Endothelial cell of umbilical vein (primary cell): Measurements from ENCODE around the gene OR1Q1.

Source experiments
- MYC ChIP-seq: IDR thresholded peaks from one replicate; pipeline ENCODE4 v1.6.1; 2011; ENCODE audit warnings: mild to moderate bottlenecking, low read depth, low read length
- POLR2A ChIP-seq: IDR thresholded peaks from 2 replicates; pipeline ENCODE4 v1.6.1; 2012; ENCODE audit warnings: low read depth, mild to moderate bottlenecking, control low read depth, low read length
- TF ChIP-seq, protein P1 (sequence below), 2 donors: IDR thresholded peaks; 1 replicate in 1 of 2; 2 replicates in 1 of 2; pipeline ENCODE4 v1.5.1; 2011; ENCODE audit warnings: low read length in 2 of 2, mild to moderate bottlenecking in 2 of 2, moderate library complexity in 2 of 2, control low read depth in 1 of 2, inconsistent platforms in 1 of 2, low read depth in 1 of 2; ENCODE audit not compliant: insufficient read depth in 1 of 2; ENCODE audit errors: extremely low read depth in 1 of 2

GRCh38 chr9:122606587-122606986 lies 8.0 kb upstream of the OR1Q1 start:
- TF ChIP-seq, protein P1, sequence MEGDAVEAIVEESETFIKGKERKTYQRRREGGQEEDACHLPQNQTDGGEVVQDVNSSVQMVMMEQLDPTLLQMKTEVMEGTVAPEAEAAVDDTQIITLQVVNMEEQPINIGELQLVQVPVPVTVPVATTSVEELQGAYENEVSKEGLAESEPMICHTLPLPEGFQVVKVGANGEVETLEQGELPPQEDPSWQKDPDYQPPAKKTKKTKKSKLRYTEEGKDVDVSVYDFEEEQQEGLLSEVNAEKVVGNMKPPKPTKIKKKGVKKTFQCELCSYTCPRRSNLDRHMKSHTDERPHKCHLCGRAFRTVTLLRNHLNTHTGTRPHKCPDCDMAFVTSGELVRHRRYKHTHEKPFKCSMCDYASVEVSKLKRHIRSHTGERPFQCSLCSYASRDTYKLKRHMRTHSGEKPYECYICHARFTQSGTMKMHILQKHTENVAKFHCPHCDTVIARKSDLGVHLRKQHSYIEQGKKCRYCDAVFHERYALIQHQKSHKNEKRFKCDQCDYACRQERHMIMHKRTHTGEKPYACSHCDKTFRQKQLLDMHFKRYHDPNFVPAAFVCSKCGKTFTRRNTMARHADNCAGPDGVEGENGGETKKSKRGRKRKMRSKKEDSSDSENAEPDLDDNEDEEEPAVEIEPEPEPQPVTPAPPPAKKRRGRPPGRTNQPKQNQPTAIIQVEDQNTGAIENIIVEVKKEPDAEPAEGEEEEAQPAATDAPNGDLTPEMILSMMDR (IDR thresholded peaks at IDR 0.05; ENCODE audit: extremely low read depth in 1 of 2, insufficient read depth in 1 of 2, low read depth in 1 of 2, low read length in 2 of 2) = no peak
- TF ChIP-seq POLR2A (no peak), MYC (no peak)
